Activated T-helper 2 cell treated with anti-CD3 and anti-CD28 coated beads, Interferon-gamma antibody, Interleukin-2, Interleukin-4, amounts not matched to agents 10 μg/mL and 5 μg/mL and 100 μg/mL, durations not matched to agents 14 hours and 24 hours and 36 hours (primary cell): ENCODE data around the gene ERG. TPM values are rescaled to one million over a fixed set of nuclear protein-coding genes. Genes with fewer than 3 reads are reported as not detected.

Experiments used
- DNase-seq: peaks from one replicate; pipeline ENCODE4 v3.0.0; 2021; ENCODE audit warnings: low spot score
- H3K27ac Mint-ChIP-seq: one replicate; pipeline ENCODE4 v1.8.0; 2021; ENCODE audit warnings: mixed read lengths
- H3K27me3 Mint-ChIP-seq: one replicate; pipeline ENCODE4 v1.8.0; 2021; ENCODE audit warnings: low read depth, mixed read lengths
- H3K36me3 Mint-ChIP-seq: one replicate; pipeline ENCODE4 v1.8.0; 2021; ENCODE audit warnings: low read depth, mixed read lengths
- H3K4me1 Mint-ChIP-seq: one replicate; pipeline ENCODE4 v1.8.0; 2021; ENCODE audit warnings: low read depth, mixed read lengths
- H3K4me3 Mint-ChIP-seq: one replicate; pipeline ENCODE4 v1.8.0; 2021; ENCODE audit warnings: low read depth, mild to moderate bottlenecking, moderate library complexity, mixed read lengths
- H3K9me3 Mint-ChIP-seq: one replicate; pipeline ENCODE4 v1.8.0; 2021; ENCODE audit warnings: mixed read lengths
- intact Hi-C: fragments of 100-400 bp; cut with micrococcal nuclease; formaldehyde crosslinking; loops from one replicate; pipeline ENCODE4 v1.15.1; 2023
- total RNA-seq: library from RNA; stranded (reverse); gene quantifications from 2 replicates; pipeline ENCODE4 v1.2.3, GENCODE V29; 2022

The ERG gene
- total RNA-seq, 1 donor from 2014 or later: 0.46 TPM

GRCh38 chr21:38388647-38389353 lies 109.5 kb downstream of the ERG start:
- Mint-ChIP-seq H3K36me3 (no peaks in the 10 kb centered on the region), H3K4me1 (peaks cover 19% of the 10 kb centered on the region), H3K27ac (no peak overlapping the region), H3K9me3 (no peaks in the 10 kb centered on the region), H3K27me3 (peaks cover 29% of the 10 kb centered on the region), H3K4me3 (no peak overlapping the region)
- intact Hi-C loops: no loop called here
- DNase-seq: no peak

GRCh38 chr21:38388203-38388602 lies 110.1 kb downstream of the ERG start:
- peaks cover 30% of the 10 kb centered on the region for H3K27me3 Mint-ChIP-seq
- H3K36me3 Mint-ChIP-seq: no peaks in the 10 kb centered on the region
- DNase-seq: no peak
- H3K9me3 Mint-ChIP-seq: no peaks in the 10 kb centered on the region
- H3K4me1 Mint-ChIP-seq: peaks cover 19% of the 10 kb centered on the region
- H3K27ac Mint-ChIP-seq: no peak overlapping the region
- intact Hi-C loops: no loop called here
- no peak overlapping the region for H3K4me3 Mint-ChIP-seq

- Mint-ChIP-seq H3K4me1 (peaks cover 19% of the 10 kb centered on the region), H3K4me3 (no peak overlapping the region), H3K27ac (no peak overlapping the region), H3K9me3 (no peaks in the 10 kb centered on the region), H3K36me3 (no peaks in the 10 kb centered on the region), H3K27me3 (peaks cover 25% of the 10 kb centered on the region)
- peak; percentile 13 for DNase-seq
- intact Hi-C loops: no loop called here
Measured at GRCh38 chr21:38386967-38387366, 111.3 kb downstream of the ERG start.

GRCh38 chr21:38385427-38386175 lies 112.7 kb downstream of the ERG start:
- Mint-ChIP-seq H3K4me1 (peaks cover 19% of the 10 kb centered on the region), H3K36me3 (no peaks in the 10 kb centered on the region), H3K4me3 (no peak overlapping the region), H3K27me3 (peaks cover 26% of the 10 kb centered on the region), H3K27ac (no peak overlapping the region), H3K9me3 (no peaks in the 10 kb centered on the region)
- DNase-seq: no peak
- intact Hi-C loops: no loop called here

- H3K4me3 Mint-ChIP-seq: no peak overlapping the region
- peaks cover 29% of the 10 kb centered on the region for H3K27me3 Mint-ChIP-seq
- DNase-seq: no peak
- intact Hi-C loops: no loop called here
- H3K27ac Mint-ChIP-seq: no peak overlapping the region
- no peaks in the 10 kb centered on the region for H3K9me3 Mint-ChIP-seq
- H3K36me3 Mint-ChIP-seq: no peaks in the 10 kb centered on the region
- peaks cover 19% of the 10 kb centered on the region for H3K4me1 Mint-ChIP-seq
Measured at GRCh38 chr21:38384675-38385426, 113.4 kb downstream of the ERG start.

GRCh38 chr21:38384238-38384560 lies 114.1 kb downstream of the ERG start:
- Mint-ChIP-seq H3K36me3 (no peaks in the 10 kb centered on the region), H3K27ac (no peak overlapping the region), H3K4me1 (peaks cover 19% of the 10 kb centered on the region), H3K4me3 (no peak overlapping the region), H3K9me3 (no peaks in the 10 kb centered on the region), H3K27me3 (peaks cover 29% of the 10 kb centered on the region)
- intact Hi-C loops: no loop called here
- DNase-seq: no peak

- no peaks in the 10 kb centered on the region for H3K9me3 Mint-ChIP-seq
- no peaks in the 10 kb centered on the region for H3K36me3 Mint-ChIP-seq
- H3K4me3 Mint-ChIP-seq: no peak overlapping the region
- peaks cover 29% of the 10 kb centered on the region for H3K27me3 Mint-ChIP-seq
- H3K27ac Mint-ChIP-seq: no peak overlapping the region
- peaks cover 19% of the 10 kb centered on the region for H3K4me1 Mint-ChIP-seq
- DNase-seq: no peak
- intact Hi-C loops: no loop called here
Measured at GRCh38 chr21:38383411-38384237, 114.7 kb downstream of the ERG start.

GRCh38 chr21:38380481-38381137 lies 117.7 kb downstream of the ERG start:
- peaks cover 25% of the 10 kb centered on the region for H3K27me3 Mint-ChIP-seq
- no peaks in the 10 kb centered on the region for H3K36me3 Mint-ChIP-seq
- peaks cover 5% of the 10 kb centered on the region for H3K4me1 Mint-ChIP-seq
- no peak overlapping the region for H3K4me3 Mint-ChIP-seq
- no peak for DNase-seq
- intact Hi-C loops: no loop called here
- no peak overlapping the region for H3K27ac Mint-ChIP-seq
- no peaks in the 10 kb centered on the region for H3K9me3 Mint-ChIP-seq

- Mint-ChIP-seq H3K4me1 (peaks cover 5% of the 10 kb centered on the region), H3K36me3 (no peaks in the 10 kb centered on the region), H3K9me3 (no peaks in the 10 kb centered on the region), H3K4me3 (no peak overlapping the region), H3K27ac (no peak overlapping the region), H3K27me3 (peaks cover 15% of the 10 kb centered on the region)
- DNase-seq: no peak
- intact Hi-C loops: no loop called here
Measured at GRCh38 chr21:38379147-38379546, 119.1 kb downstream of the ERG start.

GRCh38 chr21:38377165-38378088 lies 120.8 kb downstream of the ERG start:
- Mint-ChIP-seq H3K27me3 (peaks cover 21% of the 10 kb centered on the region), H3K4me1 (peaks cover 5% of the 10 kb centered on the region), H3K9me3 (no peaks in the 10 kb centered on the region), H3K36me3 (no peaks in the 10 kb centered on the region), H3K4me3 (no peak overlapping the region), H3K27ac (no peak overlapping the region)
- DNase-seq: no peak
- intact Hi-C loops: no loop called here

- H3K4me3 Mint-ChIP-seq: no peak overlapping the region
- H3K27ac Mint-ChIP-seq: no peak overlapping the region
- no peaks in the 10 kb centered on the region for H3K36me3 Mint-ChIP-seq
- peaks cover 5% of the 10 kb centered on the region for H3K4me1 Mint-ChIP-seq
- no peaks in the 10 kb centered on the region for H3K9me3 Mint-ChIP-seq
- intact Hi-C loops: no loop called here
- H3K27me3 Mint-ChIP-seq: peaks cover 21% of the 10 kb centered on the region
- no peak for DNase-seq
Measured at GRCh38 chr21:38376693-38377092, 121.6 kb downstream of the ERG start.
